Keratinocyte (primary cell): ENCODE data around the gene CDK12. TPM values are rescaled to one million over a fixed set of nuclear protein-coding genes. Genes with fewer than 3 reads are reported as not detected.

Experiments
- DNase-seq: peaks from one replicate; pipeline ENCODE4 v3.0.0-alpha.2; 2011; ENCODE audit warnings: low read depth, missing footprints, low spot score
- FAIRE-seq: peaks from 2 replicates; lab custom pipeline; 2011; peaks lifted over from hg19 to GRCh38; lab: Jason Lieb, UNC
- H2AFZ ChIP-seq: 2 replicates; pipeline ENCODE4 v1.6.0; 2012; ENCODE audit warnings: low read length, control low read depth, inconsistent platforms; ENCODE audit not compliant: control insufficient read depth
- H3K27ac ChIP-seq: 2 replicates; pipeline ENCODE4 v1.5.1; 2011; ENCODE audit warnings: low read length; ENCODE audit not compliant: control insufficient read depth, insufficient read depth
- H3K27me3 ChIP-seq: 3 replicates; pipeline ENCODE4 v1.6.0; 2011; ENCODE audit warnings: low read length; ENCODE audit not compliant: control insufficient read depth, insufficient read depth; ENCODE audit errors: extremely low read depth
- H3K36me3 ChIP-seq, 2 experiments: 2 replicates in 1 of 2; 3 replicates in 1 of 2; pipeline ENCODE4 v1.5.1; 2011; ENCODE audit warnings: low read length in 2 of 2, mild to moderate bottlenecking in 1 of 2; ENCODE audit not compliant: control insufficient read depth in 2 of 2, insufficient read depth in 2 of 2; ENCODE audit errors: extremely low read depth in 1 of 2
- H3K4me1 ChIP-seq: 3 replicates; pipeline ENCODE4 v1.5.1; 2011; ENCODE audit warnings: low read length; ENCODE audit not compliant: control insufficient read depth, insufficient read depth; ENCODE audit errors: extremely low read depth
- H3K4me2 ChIP-seq: 3 replicates; pipeline ENCODE4 v1.6.0; 2011; ENCODE audit warnings: low read depth, low read length; ENCODE audit not compliant: control insufficient read depth, insufficient read depth; ENCODE audit errors: extremely low read depth
- H3K4me3 ChIP-seq, 3 experiments: fragments of 200-600 bp in 1 of 3; sonication (generic) in 1 of 3; 2 replicates in 2 of 3; 3 replicates in 1 of 3; pipeline ENCODE4 v1.5.1; 2011 to 2016; ENCODE audit warnings: low read length in 3 of 3, mild to moderate bottlenecking in 3 of 3, control low read depth in 2 of 3, inconsistent platforms in 1 of 3, low read depth in 1 of 3, mixed read lengths in 1 of 3, mixed run types in 1 of 3, moderate library complexity in 1 of 3; ENCODE audit not compliant: control insufficient read depth in 2 of 3, insufficient read depth in 2 of 3; ENCODE audit errors: extremely low read depth in 1 of 3
- H3K79me2 ChIP-seq: 2 replicates; pipeline ENCODE4 v1.6.0; 2012; ENCODE audit warnings: low read length; ENCODE audit not compliant: control insufficient read depth, insufficient read depth
- H3K9ac ChIP-seq: 3 replicates; pipeline ENCODE4 v1.6.0; 2011; ENCODE audit warnings: low read length; ENCODE audit not compliant: control insufficient read depth, insufficient read depth; ENCODE audit errors: extremely low read depth
- H3K9me1 ChIP-seq: 3 replicates; pipeline ENCODE4 v1.6.0; 2011; ENCODE audit warnings: low read length; ENCODE audit not compliant: control insufficient read depth, insufficient read depth; ENCODE audit errors: extremely low read depth
- H3K9me3 ChIP-seq: 2 replicates; pipeline ENCODE4 v1.5.1; 2012; ENCODE audit warnings: low read depth, low read length; ENCODE audit not compliant: control insufficient read depth
- H4K20me1 ChIP-seq: 3 replicates; pipeline ENCODE4 v1.6.0; 2011; ENCODE audit warnings: low read length; ENCODE audit not compliant: control insufficient read depth, insufficient read depth; ENCODE audit errors: extremely low read depth
- CTCF ChIP-seq, 3 experiments: IDR thresholded peaks in 1 of 3; conservative IDR thresholded peaks in 1 of 3; optimal IDR thresholded peaks in 1 of 3; 2 replicates in 2 of 3; 3 replicates in 1 of 3; pipeline versions ENCODE3 to v1.5.1; 2011; ENCODE audit warnings: low read length in 3 of 3, mild to moderate bottlenecking in 3 of 3, moderate library complexity in 2 of 3, control low read depth in 1 of 3, inconsistent platforms in 1 of 3; ENCODE audit not compliant: insufficient read depth in 2 of 3; ENCODE audit errors: extremely low read depth in 1 of 3
- EZH2 ChIP-seq: IDR thresholded peaks from one replicate; pipeline ENCODE4 v1.6.1; 2012; ENCODE audit warnings: inconsistent platforms, mild to moderate bottlenecking, low read length, moderate library complexity
- dilution Hi-C: fragments of 300-500 bp; cut with MboI; formaldehyde crosslinking; loops from one replicate; pipeline ENCODE4 v1.7.0; 2020; ENCODE audit warnings: low sequenced_read_pairs; ENCODE audit not compliant: extremely low pct_ligation_motif_present
- polyA plus RNA-seq, 5 experiments: library from polyadenylated mRNA; depleted of rRNA in 3 of 5; stranded (reverse) in 3 of 5; stranded (forward) in 1 of 5; unstranded in 1 of 5; fragments of >200 nt; gene quantifications; 1 replicate in 1 of 5; 2 replicates in 3 of 5; 3 replicates in 1 of 5; pipeline versions ENCODE4 v1.2.1 to v1.2.3, GENCODE V29; 2011 to 2012; ENCODE audit warnings: missing spikeins in 2 of 5, low read depth in 1 of 5, low replicate concordance in 1 of 5

The CDK12 gene
- polyA plus RNA-seq, 1 donor (not counting 4 experiments of a cell fraction or from before 2014, with no cell fraction given): 25.7 TPM

- H3K27ac ChIP-seq: no peak overlapping the region
- H3K4me3 ChIP-seq: no peak overlapping the region
- no peak for TF ChIP-seq EZH2
- no peak for TF ChIP-seq CTCF (optimal IDR thresholded peaks at IDR 0.05 in 1 of 3, IDR thresholded peaks at IDR 0.05 in 1 of 3, conservative IDR thresholded peaks at IDR 0.05 in 1 of 3; ENCODE audit: extremely low read depth in 1 of 3, insufficient read depth in 2 of 3, low read length in 3 of 3)
- FAIRE-seq (no peak), DNase-seq (no peak)
- no peaks in the 10 kb centered on the region for H4K20me1 ChIP-seq
- no peaks in the 10 kb centered on the region for H3K4me1 ChIP-seq
- no peaks in the 10 kb centered on the region for H3K79me2 ChIP-seq
- no peaks in the 10 kb centered on the region for H3K27me3 ChIP-seq
- dilution Hi-C loops: loop anchor here (10.0 kb wide), 1 partner anchor 55 kb away; no protein-coding TSS in a partner anchor
- H3K4me2 ChIP-seq: no peak overlapping the region
- H2AFZ ChIP-seq: no peak overlapping the region
- H3K9me1 ChIP-seq: no peaks in the 10 kb centered on the region
- H3K9ac ChIP-seq: no peak overlapping the region
- H3K36me3 ChIP-seq: peaks cover 22 to 39% of the 10 kb centered on the region in 2 experiments
- H3K9me3 ChIP-seq: no peaks in the 10 kb centered on the region
Observed at GRCh38 chr17:39529455-39529854, 68.2 kb downstream of the CDK12 start.

GRCh38 chr17:39530513-39530912, 69.2 kb downstream of the CDK12 start:
- DNase-seq (no peak), FAIRE-seq (no peak)
- H4K20me1 ChIP-seq: no peaks in the 10 kb centered on the region
- no peaks in the 10 kb centered on the region for H3K79me2 ChIP-seq
- H3K4me1 ChIP-seq: no peaks in the 10 kb centered on the region
- H3K4me2 ChIP-seq: no peak overlapping the region
- H2AFZ ChIP-seq: no peak overlapping the region
- H3K9ac ChIP-seq: no peak overlapping the region
- dilution Hi-C loops: no loop called here
- no peaks in the 10 kb centered on the region for H3K27me3 ChIP-seq
- no peak overlapping the region for H3K27ac ChIP-seq
- no peak for TF ChIP-seq EZH2
- no peak for TF ChIP-seq CTCF (optimal IDR thresholded peaks at IDR 0.05 in 1 of 3, IDR thresholded peaks at IDR 0.05 in 1 of 3, conservative IDR thresholded peaks at IDR 0.05 in 1 of 3; ENCODE audit: extremely low read depth in 1 of 3, insufficient read depth in 2 of 3, low read length in 3 of 3)
- H3K9me1 ChIP-seq: no peaks in the 10 kb centered on the region
- H3K4me3 ChIP-seq: no peak overlapping the region
- no peaks in the 10 kb centered on the region for H3K9me3 ChIP-seq
- peaks cover 17 to 31% of the 10 kb centered on the region in 2 experiments for H3K36me3 ChIP-seq
